GM23338 (cell line): ENCODE measurements around the gene POLR3K. TPM values are rescaled to one million over a fixed set of nuclear protein-coding genes. Genes with fewer than 3 reads are reported as not detected.

Source experiments
- ATAC-seq: fragments of 200-7000 bp; cut with Tn5 transposase; 3 replicates; pipeline ENCODE4 v1.9.1; 2020
- DNase-seq: peaks from one replicate; pipeline ENCODE4 v3.0.0-alpha.2; 2015; ENCODE audit warnings: low spot score
- H2AFZ ChIP-seq: fragments of 200-600 bp; sonication (generic); 2 replicates; pipeline ENCODE4 v1.8.0; 2016; ENCODE audit warnings: antibody characterized with exemption, mild to moderate bottlenecking, moderate library complexity
- H3F3A ChIP-seq: fragments of 200-600 bp; sonication (generic); replicated peaks from 2 replicates; pipeline ENCODE4 v1.8.0; 2017; ENCODE audit warnings: antibody characterized with exemption, mixed run types, low read depth
- H3K27ac ChIP-seq: fragments of 200-600 bp; sonication (generic); 2 replicates; pipeline ENCODE4 v1.6.1; 2016; ENCODE audit warnings: low read depth
- H3K27me3 ChIP-seq: fragments of 200-600 bp; sonication (generic); 2 replicates; pipeline ENCODE4 v1.8.0; 2016; ENCODE audit warnings: mild to moderate bottlenecking, mixed run types, moderate library complexity; ENCODE audit not compliant: insufficient read depth
- H3K36me3 ChIP-seq: fragments of 200-600 bp; sonication (generic); 2 replicates; pipeline ENCODE4 v1.8.0; 2016; ENCODE audit warnings: mild to moderate bottlenecking; ENCODE audit not compliant: insufficient read depth
- H3K4me1 ChIP-seq: fragments of 200-600 bp; sonication (generic); 2 replicates; pipeline ENCODE4 v1.8.0; 2016; ENCODE audit warnings: mild to moderate bottlenecking, moderate library complexity; ENCODE audit not compliant: insufficient read depth
- H3K4me2 ChIP-seq: fragments of 200-600 bp; sonication (generic); 2 replicates; pipeline ENCODE4 v1.7.1; 2017; ENCODE audit warnings: mixed run types
- H3K4me3 ChIP-seq: fragments of 200-600 bp; sonication (generic); 2 replicates; pipeline ENCODE4 v1.6.1; 2016; ENCODE audit warnings: mixed run types
- H3K79me2 ChIP-seq: fragments of 200-600 bp; sonication (generic); replicated peaks from 2 replicates; pipeline ENCODE4 v1.8.0; 2017; ENCODE audit warnings: mild to moderate bottlenecking; ENCODE audit not compliant: insufficient read depth
- H3K9me2 ChIP-seq: fragments of 200-600 bp; sonication (generic); 2 replicates; pipeline ENCODE4 v1.8.0; 2017; ENCODE audit not compliant: insufficient read depth
- H4K20me1 ChIP-seq: fragments of 200-600 bp; sonication (generic); replicated peaks from 2 replicates; pipeline ENCODE4 v1.8.0; 2017; ENCODE audit warnings: mild to moderate bottlenecking; ENCODE audit not compliant: insufficient read depth
- H3K27ac Mint-ChIP-seq: 2 replicates; pipeline ENCODE4 v1.8.0; 2020; ENCODE audit warnings: inconsistent platforms, mild to moderate bottlenecking, moderate library complexity, mixed read lengths
- H3K27me3 Mint-ChIP-seq: 3 replicates; pipeline ENCODE4 v1.8.0; 2022; ENCODE audit warnings: low read depth, mild to moderate bottlenecking, moderate library complexity, mixed read lengths, inconsistent platforms; ENCODE audit not compliant: insufficient read depth, poor library complexity
- H3K36me3 Mint-ChIP-seq: 3 replicates; pipeline ENCODE4 v1.8.0; 2021; ENCODE audit warnings: low read depth, mild to moderate bottlenecking, inconsistent platforms, moderate library complexity, mixed read lengths
- H3K4me1 Mint-ChIP-seq: 3 replicates; pipeline ENCODE4 v1.8.0; 2020; ENCODE audit warnings: mild to moderate bottlenecking, inconsistent platforms, mixed read lengths
- H3K4me3 Mint-ChIP-seq: 3 replicates; pipeline ENCODE4 v1.8.0; 2021; ENCODE audit warnings: moderate library complexity, mild to moderate bottlenecking, inconsistent platforms, mixed read lengths
- H3K9me3 Mint-ChIP-seq: 3 replicates; pipeline ENCODE4 v1.8.0; 2020; ENCODE audit warnings: moderate library complexity, mild to moderate bottlenecking, inconsistent platforms, mixed read lengths
- CREB1 ChIP-seq: fragments of 250-450 bp; sonication (Bioruptor Pico); IDR thresholded peaks from 2 replicates; pipeline ENCODE4 v1.5.0; 2020; ENCODE audit warnings: low read depth, mild to moderate bottlenecking, moderate library complexity
- CTCF ChIP-seq, 2 experiments: fragments of 200-600 bp in 1 of 2; sonication (generic) in 1 of 2; conservative IDR thresholded peaks; 2 replicates each; pipeline versions ENCODE4 v1.5.1 to v1.6.1; 2016 to 2017; ENCODE audit warnings: antibody characterized with exemption in 2 of 2, low read depth in 2 of 2, mild to moderate bottlenecking in 2 of 2, moderate library complexity in 1 of 2
- EZH2 ChIP-seq: fragments of 200-600 bp; sonication (generic); IDR thresholded peaks from one replicate; pipeline ENCODE4 v1.8.0; 2017; ENCODE audit warnings: antibody characterized with exemption, mild to moderate bottlenecking, low read depth; ENCODE audit not compliant: unreplicated experiment
- EZH2phosphoT487 ChIP-seq: fragments of 200-600 bp; sonication (generic); IDR thresholded peaks from one replicate; pipeline ENCODE4 v1.8.1; 2018; ENCODE audit warnings: antibody characterized with exemption; ENCODE audit not compliant: unreplicated experiment
- JUNB ChIP-seq: IDR thresholded peaks from one replicate; pipeline ENCODE4 v1.6.1; 2016; ENCODE audit warnings: antibody characterized with exemption; ENCODE audit not compliant: unreplicated experiment
- POLR2AphosphoS5 ChIP-seq: IDR thresholded peaks from 2 replicates; pipeline ENCODE4 v1.6.1; 2016; ENCODE audit warnings: antibody characterized with exemption, low read depth
- STAT1 ChIP-seq: IDR thresholded peaks from one replicate; pipeline ENCODE4 v1.6.1; 2016; ENCODE audit warnings: antibody characterized with exemption; ENCODE audit not compliant: unreplicated experiment
- ZNF114 ChIP-seq: fragments of 250-450 bp; sonication (Bioruptor Pico); IDR thresholded peaks from 2 replicates; pipeline ENCODE4 v1.5.0; 2020; ENCODE audit warnings: mild to moderate bottlenecking, moderate library complexity
- ZNF331 ChIP-seq: fragments of 250-450 bp; sonication (Bioruptor Pico); IDR thresholded peaks from 2 replicates; pipeline ENCODE4 v1.5.0; 2020; ENCODE audit warnings: low read depth, mild to moderate bottlenecking, moderate library complexity
- ZNF462 ChIP-seq: fragments of 250-450 bp; sonication (Bioruptor Pico); IDR thresholded peaks from 2 replicates; pipeline ENCODE4 v1.5.0; 2020; ENCODE audit warnings: mild to moderate bottlenecking, moderate library complexity
- polyA plus RNA-seq: library from polyadenylated mRNA; unstranded; fragments of >200 nt; fragmentation: Nextera tagmentation; extraction: Ambion mirVana; gene quantifications from 2 replicates; pipeline ENCODE4 v1.2.1, GENCODE V29; 2016
- total RNA-seq: library from RNA; depleted of rRNA; stranded (reverse); fragments of >200 nt; shearing (Covaris generic); gene quantifications from 2 replicates; pipeline ENCODE4 v1.2.3, GENCODE V29; 2014

Gene POLR3K
- total and polyA plus RNA-seq, 2 experiments from 2014 or later: 17.8 to 58.5 TPM

- no peak for TF ChIP-seq ZNF462
- no peak for TF ChIP-seq EZH2phosphoT487
- TF ChIP-seq ZNF331 (CRISPR knock-in tag): no peak
- no peak for TF ChIP-seq EZH2
Observed at GRCh38 chr16:64914-65255, 11.5 kb upstream of the POLR3K start (continued).

- H3K4me1 Mint-ChIP-seq: peaks cover 14% of the 10 kb centered on the region; the same call in 2 of the 3 replicates
- H4K20me1 ChIP-seq: no peaks in the 10 kb centered on the region; the same call in 1 of the 2 replicates
- 0 out of 2 replicates have a peak, but pooled peaks cover under 1% of the 10 kb centered on the region for H3K79me2 ChIP-seq
- H3K27ac ChIP-seq: no peak overlapping the region
- ATAC-seq (no peak), DNase-seq (no peak)
- no peak overlapping the region for H3K4me2 ChIP-seq
- no peaks in the 10 kb centered on the region for H3K27me3 ChIP-seq
- no peaks in the 10 kb centered on the region for H3K9me2 ChIP-seq
- no peaks in the 10 kb centered on the region for H3K36me3 ChIP-seq
- H3K27me3 Mint-ChIP-seq: peaks cover 13% of the 10 kb centered on the region
- no peak overlapping the region for H2AFZ ChIP-seq
- no peak overlapping the region for H3K27ac Mint-ChIP-seq
- no peak overlapping the region for H3K4me3 Mint-ChIP-seq
- peaks cover 19% of the 10 kb centered on the region for H3K36me3 Mint-ChIP-seq
- no peak overlapping the region for H3K4me3 ChIP-seq
- no peaks in the 10 kb centered on the region for H3K9me3 Mint-ChIP-seq
- H3K4me1 ChIP-seq: no peaks in the 10 kb centered on the region; the same call in 1 of the 2 replicates
- no peaks in the 10 kb centered on the region for H3F3A ChIP-seq
- TF ChIP-seq CTCF (conservative IDR thresholded peaks at IDR 0.05; ENCODE audit: low read depth in 2 of 2) (no peak), ZNF114 (CRISPR knock-in tag) (no peak), JUNB (no peak), ZNF331 (CRISPR knock-in tag) (no peak), CREB1 (CRISPR knock-in tag) (no peak), EZH2 (no peak), STAT1 (no peak), POLR2AphosphoS5 (no peak)
Observed at GRCh38 chr16:63998-64913, 10.8 kb upstream of the POLR3K start.
